T-helper 2 cell treated with Interferon-gamma antibody and Interleukin-4, amounts not matched to agents 5 μg/mL and 100 μg/mL, for 36 hours (primary cell): Measurements from ENCODE around the gene SLC9A8.
"Not testable (repeated sequence)": the region's sequence is repeated elsewhere in the genome, so short reads cannot be mapped to it uniquely, and the experiment has no call there.

Experiments
- DNase-seq: peaks from one replicate; pipeline ENCODE4 v3.0.0; 2021; ENCODE audit warnings: low spot score
- H3K27ac Mint-ChIP-seq: one replicate; pipeline ENCODE4 v1.8.0; 2021; ENCODE audit warnings: mild to moderate bottlenecking, mixed read lengths
- H3K27me3 Mint-ChIP-seq: one replicate; pipeline ENCODE4 v1.8.0; 2021; ENCODE audit warnings: low read depth, mixed read lengths
- H3K36me3 Mint-ChIP-seq: one replicate; pipeline ENCODE4 v1.8.0; 2021; ENCODE audit warnings: low read depth, mixed read lengths
- H3K4me1 Mint-ChIP-seq: one replicate; pipeline ENCODE4 v1.8.0; 2021; ENCODE audit warnings: low read depth, mixed read lengths
- H3K4me3 Mint-ChIP-seq: one replicate; pipeline ENCODE4 v1.8.0; 2022; ENCODE audit warnings: mild to moderate bottlenecking, moderate library complexity, mixed read lengths
- H3K9me3 Mint-ChIP-seq: one replicate; pipeline ENCODE4 v1.8.0; 2021; ENCODE audit warnings: mixed read lengths

The SLC9A8 gene

GRCh38 chr20:49795135-49795424, 17.5 kb upstream of the SLC9A8 start:
- Mint-ChIP-seq H3K27ac (peak overlapping the region; percentile 80), H3K4me1 (peaks cover 37% of the 10 kb centered on the region), H3K9me3 (no peaks in the 10 kb centered on the region), H3K27me3 (peaks cover 5% of the 10 kb centered on the region), H3K4me3 (peak overlapping the region; percentile 44), H3K36me3 (no peaks in the 10 kb centered on the region)
- no peak for DNase-seq

GRCh38 chr20:49796600-49797343, 15.9 kb upstream of the SLC9A8 start:
- Mint-ChIP-seq H3K4me1 (peaks cover 42% of the 10 kb centered on the region), H3K9me3 (no peaks in the 10 kb centered on the region), H3K27ac (no peak overlapping the region), H3K4me3 (no peak overlapping the region), H3K27me3 (peaks cover 5% of the 10 kb centered on the region), H3K36me3 (no peaks in the 10 kb centered on the region)
- DNase-seq = no peak

- no peak for DNase-seq
- H3K27ac Mint-ChIP-seq = no peak overlapping the region
- no peaks in the 10 kb centered on the region for H3K36me3 Mint-ChIP-seq
- H3K27me3 Mint-ChIP-seq = peaks cover 3% of the 10 kb centered on the region
- peaks cover 43% of the 10 kb centered on the region for H3K4me1 Mint-ChIP-seq
- H3K9me3 Mint-ChIP-seq = no peaks in the 10 kb centered on the region
- H3K4me3 Mint-ChIP-seq = no peak overlapping the region
Measured at GRCh38 chr20:49797344-49797615, 15.3 kb upstream of the SLC9A8 start.

GRCh38 chr20:49798718-49799117, 13.9 kb upstream of the SLC9A8 start:
- no peak overlapping the region for H3K4me3 Mint-ChIP-seq
- H3K27ac Mint-ChIP-seq = no peak overlapping the region
- no peaks in the 10 kb centered on the region for H3K36me3 Mint-ChIP-seq
- H3K27me3 Mint-ChIP-seq = peaks cover 3% of the 10 kb centered on the region
- no peaks in the 10 kb centered on the region for H3K9me3 Mint-ChIP-seq
- DNase-seq = no peak
- H3K4me1 Mint-ChIP-seq = peaks cover 46% of the 10 kb centered on the region

- Mint-ChIP-seq H3K4me1 (peaks cover 42% of the 10 kb centered on the region), H3K36me3 (no peaks in the 10 kb centered on the region), H3K27me3 (peaks cover 3% of the 10 kb centered on the region), H3K9me3 (no peaks in the 10 kb centered on the region), H3K4me3 (no peak overlapping the region), H3K27ac (no peak overlapping the region)
- DNase-seq = no peak
Measured at GRCh38 chr20:49799698-49800097, 12.9 kb upstream of the SLC9A8 start.

- Mint-ChIP-seq H3K9me3 (no peaks in the 10 kb centered on the region), H3K27me3 (no peaks in the 10 kb centered on the region), H3K4me1 (peaks cover 52% of the 10 kb centered on the region), H3K4me3 (no peak overlapping the region), H3K36me3 (no peaks in the 10 kb centered on the region), H3K27ac (peak overlapping the region; percentile 63)
- DNase-seq = no peak
Measured at GRCh38 chr20:49803418-49803817, 9.2 kb upstream of the SLC9A8 start.

GRCh38 chr20:49804364-49804763, 8.3 kb upstream of the SLC9A8 start:
- Mint-ChIP-seq H3K27ac (peak overlapping the region; percentile 84), H3K9me3 (no peaks in the 10 kb centered on the region), H3K4me1 (peaks cover 48% of the 10 kb centered on the region), H3K27me3 (no peaks in the 10 kb centered on the region), H3K4me3 (peak overlapping the region; percentile 23), H3K36me3 (no peaks in the 10 kb centered on the region)
- DNase-seq = no peak

- peak overlapping the region; percentile 69 for H3K4me3 Mint-ChIP-seq
- not testable (repeated sequence) for H3K36me3 Mint-ChIP-seq, H3K9me3 Mint-ChIP-seq, H3K27me3 Mint-ChIP-seq
- peak; percentile 85 for DNase-seq
- H3K27ac Mint-ChIP-seq = peak overlapping the region; percentile 95
- peaks cover 44% of the 10 kb centered on the region for H3K4me1 Mint-ChIP-seq
Measured at GRCh38 chr20:49805224-49805876, 7.3 kb upstream of the SLC9A8 start.

GRCh38 chr20:49808753-49809152, 3.9 kb upstream of the SLC9A8 start:
- no peaks in the 10 kb centered on the region for H3K27me3 Mint-ChIP-seq
- peaks cover 5% of the 10 kb centered on the region for H3K36me3 Mint-ChIP-seq
- DNase-seq = no peak
- no peak overlapping the region for H3K27ac Mint-ChIP-seq
- no peak overlapping the region for H3K4me3 Mint-ChIP-seq
- H3K9me3 Mint-ChIP-seq = no peaks in the 10 kb centered on the region
- peaks cover 44% of the 10 kb centered on the region for H3K4me1 Mint-ChIP-seq

GRCh38 chr20:49809803-49810359, 2.7 kb upstream of the SLC9A8 start:
- Mint-ChIP-seq H3K4me1 (peaks cover 50% of the 10 kb centered on the region), H3K27me3 (no peaks in the 10 kb centered on the region), H3K27ac (no peak overlapping the region), H3K9me3 (no peaks in the 10 kb centered on the region), H3K36me3 (peaks cover 12% of the 10 kb centered on the region), H3K4me3 (no peak overlapping the region)
- DNase-seq = no peak

- H3K27ac Mint-ChIP-seq = no peak overlapping the region
Measured at GRCh38 chr20:49810491-49811190, 2.0 kb upstream of the SLC9A8 start.

GRCh38 chr20:49811825-49812506, 662 bp upstream of the SLC9A8 start:
- Mint-ChIP-seq H3K9me3 (no peaks in the 10 kb centered on the region), H3K4me1 (peaks cover 40% of the 10 kb centered on the region), H3K27me3 (no peaks in the 10 kb centered on the region), H3K4me3 (peak overlapping the region; percentile 89), H3K27ac (peak overlapping the region; percentile 95), H3K36me3 (peaks cover 28% of the 10 kb centered on the region)
- DNase-seq = no peak

More at GRCh38 chr20:49810491-49811190, 2.0 kb upstream of the SLC9A8 start:
- Mint-ChIP-seq H3K4me1 (peaks cover 47% of the 10 kb centered on the region), H3K36me3 (peaks cover 19% of the 10 kb centered on the region), H3K4me3 (no peak overlapping the region), H3K9me3 (no peaks in the 10 kb centered on the region), H3K27me3 (no peaks in the 10 kb centered on the region)
- no peak for DNase-seq

- Mint-ChIP-seq H3K27ac (peak overlapping the region; percentile 92), H3K36me3 (peaks cover 38% of the 10 kb centered on the region), H3K4me1 (peaks cover 45% of the 10 kb centered on the region), H3K4me3 (peak overlapping the region; percentile 94), H3K27me3 (no peaks in the 10 kb centered on the region), H3K9me3 (no peaks in the 10 kb centered on the region)
- DNase-seq = no peak
Measured at GRCh38 chr20:49813305-49813974, 812 bp downstream of the SLC9A8 start.
